ENCODE data around the gene PIGB. TPM values are rescaled to one million over a fixed set of nuclear protein-coding genes. Genes with fewer than 3 reads are reported as not detected.

The PIGB gene
- total RNA-seq, 1 experiment from 2014 or later: 15.1 TPM

DNA sequence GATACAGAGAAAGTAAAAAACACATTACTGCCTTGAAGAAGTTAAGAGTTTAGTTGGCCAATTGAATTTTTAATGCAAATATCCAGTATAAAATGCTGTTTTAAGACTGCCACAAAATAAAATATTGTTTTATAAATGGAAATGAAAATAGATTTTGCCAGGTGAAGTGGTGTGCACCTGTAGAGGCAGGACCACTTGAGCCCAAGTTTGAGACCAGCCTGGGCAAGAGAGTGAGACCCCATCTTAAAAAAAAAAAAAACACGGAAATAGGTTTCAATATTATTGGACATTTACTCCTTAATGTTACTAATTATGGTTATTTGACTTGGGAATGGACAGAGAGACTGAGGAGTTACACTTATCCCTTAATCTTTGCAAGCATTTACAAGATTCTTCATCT lies 1.9 kb downstream of the PIGB start:
- no peaks in the 10 kb centered on the region for H3K9me3 ChIP-seq (ENCODE audit: control insufficient read depth in 1 of 2, insufficient read depth in 1 of 2, low read depth in 1 of 2, low read length in 2 of 2)
- ChIA-PET POLR2A (no interaction called here), RAD21 (ENCODE audit: low non-redundant PET in 1 of 2, low total read pairs in 2 of 2, uncharacterized antibody in 2 of 2, unreplicated experiment in 2 of 2) (no interaction called here), CTCF (no interaction called here)
- peaks cover 33% of the 10 kb centered on the region for H3K79me2 ChIP-seq (ENCODE audit: insufficient read depth, low read length)
- no peak overlapping the region for H3K4me2 ChIP-seq (ENCODE audit: low read length)
- TF ChIP-seq FOSL1 (IDR thresholded peaks at IDR 0.05; ENCODE audit: low read depth) (no peak), POLR2AphosphoS5 (IDR thresholded peaks at IDR 0.05; ENCODE audit: low read depth, low read length) (no peak), EZH2phosphoT487 (IDR thresholded peaks at IDR 0.05; ENCODE audit: borderline replicate concordance) (no peak), MAX (IDR thresholded peaks at IDR 0.05) (no peak), SRF (IDR thresholded peaks at IDR 0.05; ENCODE audit: low read depth) (no peak), TCF7L2 (IDR thresholded peaks at IDR 0.05; ENCODE audit: borderline replicate concordance, extremely low read depth, insufficient read depth, insufficient read length) (no peak), SP1 (IDR thresholded peaks at IDR 0.05; ENCODE audit: low read depth) (no peak), CBX3 (IDR thresholded peaks at IDR 0.05; ENCODE audit: low read depth) (no peak), YY1 (IDR thresholded peaks at IDR 0.05; ENCODE audit: extremely low read depth, insufficient replicate concordance, low read depth, low read length) (no peak), SIN3A (IDR thresholded peaks at IDR 0.05; ENCODE audit: low read depth) (no peak), ATF3 (IDR thresholded peaks at IDR 0.05) (no peak)
- TF ChIP-seq, protein P1, sequence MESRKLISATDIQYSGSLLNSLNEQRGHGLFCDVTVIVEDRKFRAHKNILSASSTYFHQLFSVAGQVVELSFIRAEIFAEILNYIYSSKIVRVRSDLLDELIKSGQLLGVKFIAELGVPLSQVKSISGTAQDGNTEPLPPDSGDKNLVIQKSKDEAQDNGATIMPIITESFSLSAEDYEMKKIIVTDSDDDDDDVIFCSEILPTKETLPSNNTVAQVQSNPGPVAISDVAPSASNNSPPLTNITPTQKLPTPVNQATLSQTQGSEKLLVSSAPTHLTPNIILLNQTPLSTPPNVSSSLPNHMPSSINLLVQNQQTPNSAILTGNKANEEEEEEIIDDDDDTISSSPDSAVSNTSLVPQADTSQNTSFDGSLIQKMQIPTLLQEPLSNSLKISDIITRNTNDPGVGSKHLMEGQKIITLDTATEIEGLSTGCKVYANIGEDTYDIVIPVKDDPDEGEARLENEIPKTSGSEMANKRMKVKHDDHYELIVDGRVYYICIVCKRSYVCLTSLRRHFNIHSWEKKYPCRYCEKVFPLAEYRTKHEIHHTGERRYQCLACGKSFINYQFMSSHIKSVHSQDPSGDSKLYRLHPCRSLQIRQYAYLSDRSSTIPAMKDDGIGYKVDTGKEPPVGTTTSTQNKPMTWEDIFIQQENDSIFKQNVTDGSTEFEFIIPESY (IDR thresholded peaks at IDR 0.05; ENCODE audit: extremely low read depth, insufficient replicate concordance, low read length): no peak
- H3K4me3 ChIP-seq (replicated peaks in 1 of 2; ENCODE audit: low read depth in 1 of 2, low read length in 2 of 2): no peak overlapping the region
- H3K4me1 ChIP-seq (ENCODE audit: control insufficient read depth in 1 of 2, insufficient read depth in 2 of 2, low read length in 2 of 2): peaks cover 6 to 11% of the 10 kb centered on the region in 2 experiments; a peak in 3 of 4 replicates
- no peaks in the 10 kb centered on the region for H3K9me2 ChIP-seq (ENCODE audit: insufficient read depth)
- intact Hi-C loops (cut with micrococcal nuclease): no loop called here
- DNase-seq (ENCODE audit: low read depth, low spot score) (no peak), ATAC-seq (no peak)
- no peak overlapping the region for H3K27ac ChIP-seq (ENCODE audit: low read depth, low read length)
- H3K27me3 ChIP-seq (ENCODE audit: insufficient read depth, low read length): no peaks in the 10 kb centered on the region
- no TSS peak for BruUV-seq (replicated peaks)
- no peak overlapping the region for H2AFZ ChIP-seq (ENCODE audit: low read depth, low read length, poor library complexity, severe bottlenecking)
- no peaks in the 10 kb centered on the region for H4K20me1 ChIP-seq (ENCODE audit: insufficient read depth)
- no peak overlapping the region for H3K9ac ChIP-seq (ENCODE audit: low read length)
- no peaks in the 10 kb centered on the region; a peak in 2 of 4 replicates for H3K36me3 ChIP-seq (ENCODE audit: control insufficient read depth in 1 of 2, insufficient read depth in 2 of 2, low read length in 2 of 2)

Data from HCT116 (cell line).